SK-N-MC (cell line): ENCODE data around the gene ZNF331.

Experiments used
- DNase-seq: peaks from one replicate; pipeline ENCODE4 v3.0.0-alpha.2; 2011; ENCODE audit warnings: low read depth, low spot score
- H3K27ac ChIP-seq: fragments of 200-600 bp; sonication (generic); 2 replicates; pipeline ENCODE4 v1.5.1; 2016; ENCODE audit warnings: mixed run types
- H3K36me3 ChIP-seq: fragments of 200-600 bp; sonication (generic); 2 replicates; pipeline ENCODE4 v1.6.1; 2017; ENCODE audit warnings: antibody characterized with exemption, low read length, mixed read lengths; ENCODE audit not compliant: insufficient read depth
- H3K4me3 ChIP-seq: fragments of 200-600 bp; sonication (generic); 2 replicates; pipeline ENCODE4 v1.5.1; 2016
- H3K9ac ChIP-seq: fragments of 200-600 bp; sonication (generic); 2 replicates; pipeline ENCODE4 v1.8.0; 2017; ENCODE audit warnings: mixed run types, mixed read lengths; ENCODE audit not compliant: insufficient read length
- H3K9me3 ChIP-seq: fragments of 200-600 bp; sonication (generic); 2 replicates; pipeline ENCODE4 v1.6.1; 2017; ENCODE audit warnings: low read depth, mild to moderate bottlenecking, antibody characterized with exemption, low read length, moderate library complexity, mixed read lengths
- EZH2 ChIP-seq: fragments of 200-600 bp; sonication (generic); IDR thresholded peaks from one replicate; pipeline ENCODE4 v1.6.1; 2017; ENCODE audit warnings: antibody characterized with exemption
- FOXP2 ChIP-seq: optimal IDR thresholded peaks from 2 replicates; pipeline ENCODE3; 2011; ENCODE audit warnings: mild to moderate bottlenecking, moderate library complexity; ENCODE audit not compliant: insufficient read depth; ENCODE audit errors: extremely low read length, control extremely low read depth
- POLR2AphosphoS5 ChIP-seq: IDR thresholded peaks from 2 replicates; pipeline ENCODE4 v1.6.1; 2012; ENCODE audit warnings: mild to moderate bottlenecking, low read depth, low read length, borderline replicate concordance

The ZNF331 gene

GRCh38 chr19:53626486-53626885 lies 88.5 kb downstream of the ZNF331 start:
- DNase-seq = no peak
- no peak for TF ChIP-seq POLR2AphosphoS5
- Histone ChIP-seq H3K27ac (no peak overlapping the region), H3K9me3 (no peaks in the 10 kb centered on the region), H3K36me3 (no peaks in the 10 kb centered on the region), H3K4me3 (no peak overlapping the region), H3K9ac (no peak overlapping the region)

DNA sequence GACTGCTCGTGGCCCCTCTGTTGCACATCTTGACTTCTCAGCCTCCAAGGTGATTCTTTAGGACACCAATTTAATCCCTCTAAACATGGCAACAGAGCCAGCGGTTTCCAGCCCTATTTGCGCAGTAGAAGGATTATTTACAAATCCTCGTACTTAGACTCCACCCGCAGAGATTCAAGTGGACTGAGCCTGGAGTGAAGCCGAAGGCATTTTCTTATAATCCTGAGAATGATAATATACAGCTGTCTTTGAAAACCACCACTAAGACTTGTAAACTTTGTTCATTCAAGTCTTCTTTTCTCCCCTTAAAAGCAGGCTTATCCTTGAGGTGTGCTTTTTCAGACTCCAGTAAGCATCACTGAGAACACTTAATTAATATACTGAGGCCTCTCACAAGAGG lies 89.0 kb downstream of the ZNF331 start:
- no peak for DNase-seq
- no peaks in the 10 kb centered on the region for H3K36me3 ChIP-seq
- TF ChIP-seq EZH2 (no peak), FOXP2 (no peak), POLR2AphosphoS5 (no peak)
- no peaks in the 10 kb centered on the region for H3K9me3 ChIP-seq
- H3K27ac ChIP-seq = no peak overlapping the region
- H3K4me3 ChIP-seq = no peak overlapping the region
- H3K9ac ChIP-seq = no peak overlapping the region
